CD4-positive, CD25-positive, alpha-beta regulatory T cell (primary cell): ENCODE results near the gene SMCO3. TPM values are rescaled to one million over a fixed set of nuclear protein-coding genes. Genes with fewer than 3 reads are reported as not detected.
A peak's percentile ranks its signal among the peaks of the same experiment; 100 is the strongest.

Experiments
- ATAC-seq, 2 donors: fragments of 150-1000 bp; cut with Tn5 transposase; one replicate each; pipeline ENCODE4 v1.10.0; 2021; ENCODE audit warnings: low read depth in 2 of 2, moderate number of reproducible peaks in 2 of 2, moderate library complexity in 1 of 2
- DNase-seq, 3 donors: peaks; one replicate each; pipeline versions ENCODE4 v3.0.0 to v3.0.0-alpha.2; 2012 to 2022; ENCODE audit warnings: mixed read lengths in 1 of 3
- H3K27ac ChIP-seq: one replicate; pipeline ENCODE4 v1.7.0; 2013; ENCODE audit warnings: mild to moderate bottlenecking, low read length; ENCODE audit not compliant: insufficient read depth, poor library complexity, severe bottlenecking
- H3K27me3 ChIP-seq: one replicate; pipeline ENCODE4 v1.7.0; 2013; ENCODE audit warnings: low read length; ENCODE audit not compliant: control insufficient read depth, insufficient read depth
- H3K36me3 ChIP-seq: one replicate; pipeline ENCODE4 v1.7.0; 2013; ENCODE audit warnings: mild to moderate bottlenecking, low read length, moderate library complexity; ENCODE audit not compliant: control insufficient read depth, insufficient read depth
- H3K4me1 ChIP-seq: 2 replicates; pipeline ENCODE4 v1.7.0; 2013; ENCODE audit warnings: mild to moderate bottlenecking, low read length; ENCODE audit not compliant: insufficient read depth, control insufficient read depth, poor library complexity, severe bottlenecking
- H3K4me3 ChIP-seq: one replicate; pipeline ENCODE4 v1.7.0; 2013; ENCODE audit warnings: low read depth, mild to moderate bottlenecking, low read length, moderate library complexity
- H3K9me3 ChIP-seq, 2 experiments: 1 replicate in 1 of 2; 2 replicates in 1 of 2; pipeline ENCODE4 v1.7.0; 2013; ENCODE audit warnings: low read length in 2 of 2, mild to moderate bottlenecking in 1 of 2, moderate library complexity in 1 of 2; ENCODE audit not compliant: control insufficient read depth in 2 of 2
- H3K27ac Mint-ChIP-seq, 3 donors: one replicate each; pipeline ENCODE4 v1.8.0; 2020 to 2022; ENCODE audit warnings: mild to moderate bottlenecking in 3 of 3, mixed read lengths in 3 of 3, moderate library complexity in 2 of 3
- H3K27me3 Mint-ChIP-seq: one replicate; pipeline ENCODE4 v1.8.0; 2022; ENCODE audit warnings: mild to moderate bottlenecking, mixed read lengths
- H3K36me3 Mint-ChIP-seq: one replicate; pipeline ENCODE4 v1.8.0; 2020; ENCODE audit warnings: mixed read lengths
- H3K4me1 Mint-ChIP-seq, 4 donors: one replicate each; pipeline ENCODE4 v1.8.0; 2020 to 2022; ENCODE audit warnings: mixed read lengths in 4 of 4, mild to moderate bottlenecking in 1 of 4
- H3K4me3 Mint-ChIP-seq, 4 donors: one replicate each; pipeline ENCODE4 v1.8.0; 2020 to 2022; ENCODE audit warnings: mild to moderate bottlenecking in 4 of 4, mixed read lengths in 4 of 4, moderate library complexity in 3 of 4
- H3K9me3 Mint-ChIP-seq, 7 donors: one replicate each; pipeline ENCODE4 v1.8.0; 2020 to 2022; ENCODE audit warnings: mixed read lengths in 7 of 7, mild to moderate bottlenecking in 3 of 7, moderate library complexity in 2 of 7
- polyA plus RNA-seq, 4 donors: library from polyadenylated mRNA; unstranded; fragments of 300-500 nt; fragmentation: Illumina TruSeq; gene quantifications; one replicate each; pipeline ENCODE4 v1.2.3, GENCODE V29; 2021
- total RNA-seq: library from RNA; stranded (reverse); gene quantifications from one replicate; pipeline ENCODE4 v1.2.3, GENCODE V29; 2022

Gene SMCO3
- total and polyA plus RNA-seq, 5 donors from 2014 or later, result 0.08 to 0.09 TPM; not detected in 3

DNA sequence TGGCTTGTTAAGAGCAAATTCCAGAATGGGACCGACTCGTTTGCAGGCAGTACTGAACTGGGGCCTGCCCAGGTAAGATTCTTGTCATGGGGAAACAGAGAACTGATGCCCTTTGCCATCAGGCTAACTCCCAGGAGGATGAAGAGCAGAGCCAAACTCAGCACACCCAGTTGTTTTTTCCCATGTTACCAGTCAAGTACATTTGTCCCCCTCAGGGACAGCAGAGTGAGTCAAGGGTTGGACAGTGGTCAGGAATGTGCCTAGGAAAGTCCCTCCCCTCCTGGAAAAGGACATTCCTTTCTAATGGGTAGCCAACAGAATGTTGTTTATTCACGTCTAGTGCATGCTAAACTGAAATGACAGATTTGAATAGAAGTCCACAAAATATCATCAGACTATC lies 27.8 kb upstream of the SMCO3 start:
- Mint-ChIP-seq H3K9me3 (peaks cover 0 to 2% (median 0%) of the 10 kb centered on the region in 7 donors), H3K27ac (no peak overlapping the region), H3K36me3 (no peaks in the 10 kb centered on the region), H3K4me3 (no peak overlapping the region), H3K27me3 (peaks cover 23% of the 10 kb centered on the region), H3K4me1 (peaks cover 0 to 7% (median 3%) of the 10 kb centered on the region in 4 donors)
- Histone ChIP-seq H3K27me3 (peaks cover 3% of the 10 kb centered on the region), H3K4me3 (no peak overlapping the region), H3K9me3 (no peaks in the 10 kb centered on the region), H3K4me1 (no peaks in the 10 kb centered on the region), H3K27ac (no peak overlapping the region), H3K36me3 (no peaks in the 10 kb centered on the region)
- no peak for DNase-seq
- no peak for ATAC-seq

DNA sequence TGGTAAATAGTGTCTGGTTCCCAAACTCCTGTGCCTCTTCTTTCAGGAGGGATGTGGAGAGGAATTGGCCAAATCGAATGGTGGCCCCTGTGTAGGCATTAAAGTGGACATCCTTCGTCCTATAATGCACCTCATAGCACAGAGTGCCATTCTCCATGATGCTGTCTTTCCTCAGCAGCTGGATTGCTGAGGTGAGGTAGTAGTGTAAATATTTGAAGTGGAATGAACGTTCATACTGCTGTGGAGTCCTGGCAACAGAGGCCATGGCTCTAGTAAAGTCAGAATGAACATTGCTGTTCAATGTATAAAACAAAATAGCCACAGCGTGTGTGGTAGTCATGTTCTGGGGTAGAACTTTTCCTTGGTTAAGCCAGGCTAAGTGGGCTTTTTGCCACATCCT lies 26.6 kb upstream of the SMCO3 start:
- no peaks in the 10 kb centered on the region for H3K9me3 ChIP-seq
- no peak overlapping the region for H3K27ac ChIP-seq
- no peak for ATAC-seq
- Mint-ChIP-seq H3K4me3 (no peak overlapping the region), H3K36me3 (no peaks in the 10 kb centered on the region), H3K27ac (no peak overlapping the region), H3K4me1 (peaks cover 0 to 6% (median 2%) of the 10 kb centered on the region in 4 donors), H3K9me3 (peaks cover 0 to 2% (median 0%) of the 10 kb centered on the region in 7 donors), H3K27me3 (peaks cover 32% of the 10 kb centered on the region)
- no peak for DNase-seq
- H3K4me3 ChIP-seq, result no peak overlapping the region
- no peaks in the 10 kb centered on the region for H3K36me3 ChIP-seq
- H3K4me1 ChIP-seq, result no peaks in the 10 kb centered on the region
- H3K27me3 ChIP-seq, result peaks cover 3% of the 10 kb centered on the region

DNA sequence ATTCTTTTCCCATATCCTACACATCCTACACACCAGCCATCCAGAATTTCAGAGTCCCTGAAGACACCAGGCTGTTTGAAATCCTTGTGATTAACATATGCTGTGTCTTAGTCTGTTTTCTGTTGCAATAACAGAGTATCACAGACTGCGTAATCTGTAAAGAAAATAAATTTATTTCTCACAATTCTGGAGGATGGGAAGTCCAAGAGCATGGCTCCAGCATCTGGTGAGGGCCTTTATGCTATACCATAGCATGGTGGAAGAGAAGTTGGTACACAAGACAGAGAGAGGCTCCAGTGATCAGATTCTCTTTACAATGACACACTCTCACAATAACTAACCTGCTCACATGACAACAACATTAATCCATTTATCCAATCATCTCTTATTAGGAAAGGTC lies 25.3 kb upstream of the SMCO3 start:
- Mint-ChIP-seq H3K9me3 (peaks cover 0 to 2% (median 0%) of the 10 kb centered on the region in 7 donors), H3K4me3 (no peak overlapping the region), H3K27ac (no peak overlapping the region), H3K27me3 (peaks cover 36% of the 10 kb centered on the region), H3K36me3 (no peaks in the 10 kb centered on the region), H3K4me1 (no peaks in the 10 kb centered on the region)
- no peaks in the 10 kb centered on the region for H3K4me1 ChIP-seq
- ATAC-seq (no peak), DNase-seq (no peak)
- no peaks in the 10 kb centered on the region for H3K9me3 ChIP-seq
- H3K36me3 ChIP-seq, result no peaks in the 10 kb centered on the region
- peaks cover 9% of the 10 kb centered on the region for H3K27me3 ChIP-seq
- no peak overlapping the region for H3K27ac ChIP-seq
- no peak overlapping the region for H3K4me3 ChIP-seq

GRCh38 chr12:14836336-14837210 lies 22.6 kb upstream of the SMCO3 start:
- Mint-ChIP-seq H3K4me3 (no peak overlapping the region), H3K4me1 (no peaks in the 10 kb centered on the region), H3K27me3 (peaks cover 48% of the 10 kb centered on the region), H3K27ac (no peak overlapping the region), H3K36me3 (peaks cover 4% of the 10 kb centered on the region), H3K9me3 (peaks cover 0 to 4% (median 0%) of the 10 kb centered on the region in 7 donors)
- no peaks in the 10 kb centered on the region for H3K4me1 ChIP-seq
- ATAC-seq (no peak), DNase-seq (no peak)
- no peak overlapping the region for H3K27ac ChIP-seq
- peaks cover 15% of the 10 kb centered on the region for H3K27me3 ChIP-seq
- no peaks in the 10 kb centered on the region for H3K9me3 ChIP-seq
- no peaks in the 10 kb centered on the region for H3K36me3 ChIP-seq
- H3K4me3 ChIP-seq, result no peak overlapping the region

DNA sequence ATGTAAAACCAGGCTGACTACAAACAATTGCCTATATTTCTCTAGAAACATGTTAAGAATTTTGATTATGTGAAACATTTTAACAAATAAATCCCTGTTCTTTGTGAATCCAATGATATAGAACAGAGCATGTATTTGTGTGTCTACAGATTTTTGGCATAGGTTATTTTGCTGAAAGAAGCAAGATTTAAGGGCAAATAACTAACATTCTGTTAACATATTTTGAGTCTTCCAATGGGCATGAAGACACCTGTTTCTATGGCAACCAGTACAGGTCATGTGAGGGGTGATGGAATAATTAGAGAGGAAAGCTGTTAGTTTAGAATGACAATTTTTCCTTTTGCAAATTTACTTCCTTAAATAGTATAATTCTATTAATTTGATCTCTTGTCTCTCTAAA lies 20.5 kb upstream of the SMCO3 start:
- Mint-ChIP-seq H3K9me3 (peaks cover 0 to 7% (median 0%) of the 10 kb centered on the region in 7 donors), H3K4me3 (no peak overlapping the region), H3K27me3 (peaks cover 45% of the 10 kb centered on the region), H3K36me3 (peaks cover 5% of the 10 kb centered on the region), H3K4me1 (no peaks in the 10 kb centered on the region), H3K27ac (no peak overlapping the region)
- Histone ChIP-seq H3K4me3 (no peak overlapping the region), H3K27ac (no peak overlapping the region), H3K4me1 (no peaks in the 10 kb centered on the region), H3K27me3 (peaks cover 16% of the 10 kb centered on the region), H3K36me3 (no peaks in the 10 kb centered on the region), H3K9me3 (no peaks in the 10 kb centered on the region)
- ATAC-seq, result no peak
- DNase-seq, result no peak

DNA sequence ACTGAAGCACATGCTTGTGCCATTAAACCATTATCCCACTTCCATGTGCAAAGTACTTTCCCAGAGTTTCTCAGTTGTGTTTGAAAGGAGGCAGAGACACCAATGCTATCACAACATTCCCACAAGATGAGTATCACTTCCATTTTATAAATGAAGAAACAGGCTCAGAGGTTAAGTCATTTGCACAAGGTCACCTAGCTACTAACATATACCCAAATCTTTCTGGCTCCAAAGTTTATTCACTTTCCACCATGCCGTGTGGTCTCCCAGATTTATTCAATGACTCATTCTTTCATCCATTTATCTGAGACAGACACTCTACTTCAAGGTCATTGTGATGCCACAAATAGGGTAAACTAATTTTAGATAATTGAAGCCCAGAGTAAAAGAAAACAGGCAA lies 20.0 kb upstream of the SMCO3 start:
- no peaks in the 10 kb centered on the region for H3K4me1 Mint-ChIP-seq
- H3K27me3 Mint-ChIP-seq, result peaks cover 43% of the 10 kb centered on the region
- Histone ChIP-seq H3K27ac (no peak overlapping the region), H3K9me3 (no peaks in the 10 kb centered on the region), H3K4me3 (no peak overlapping the region), H3K4me1 (no peaks in the 10 kb centered on the region), H3K36me3 (no peaks in the 10 kb centered on the region), H3K27me3 (peaks cover 16% of the 10 kb centered on the region)
- DNase-seq, result no peak
- no peak for ATAC-seq
- no peak overlapping the region for H3K27ac Mint-ChIP-seq
- H3K4me3 Mint-ChIP-seq, result no peak overlapping the region
- peaks cover 0 to 7% (median 0%) of the 10 kb centered on the region in 7 donors for H3K9me3 Mint-ChIP-seq
- H3K36me3 Mint-ChIP-seq, result peaks cover 5% of the 10 kb centered on the region

GRCh38 chr12:14833336-14833735 lies 19.4 kb upstream of the SMCO3 start:
- Histone ChIP-seq H3K36me3 (no peaks in the 10 kb centered on the region), H3K4me1 (no peaks in the 10 kb centered on the region), H3K4me3 (no peak overlapping the region), H3K27ac (no peak overlapping the region), H3K27me3 (peaks cover 13% of the 10 kb centered on the region), H3K9me3 (no peaks in the 10 kb centered on the region)
- ATAC-seq, result no peak
- no peak for DNase-seq
- H3K4me3 Mint-ChIP-seq, result no peak overlapping the region
- H3K36me3 Mint-ChIP-seq, result peaks cover 5% of the 10 kb centered on the region
- peaks cover 0 to 7% (median 0%) of the 10 kb centered on the region in 7 donors for H3K9me3 Mint-ChIP-seq
- no peak overlapping the region for H3K27ac Mint-ChIP-seq
- peaks cover 37% of the 10 kb centered on the region for H3K27me3 Mint-ChIP-seq
- no peaks in the 10 kb centered on the region for H3K4me1 Mint-ChIP-seq

DNA sequence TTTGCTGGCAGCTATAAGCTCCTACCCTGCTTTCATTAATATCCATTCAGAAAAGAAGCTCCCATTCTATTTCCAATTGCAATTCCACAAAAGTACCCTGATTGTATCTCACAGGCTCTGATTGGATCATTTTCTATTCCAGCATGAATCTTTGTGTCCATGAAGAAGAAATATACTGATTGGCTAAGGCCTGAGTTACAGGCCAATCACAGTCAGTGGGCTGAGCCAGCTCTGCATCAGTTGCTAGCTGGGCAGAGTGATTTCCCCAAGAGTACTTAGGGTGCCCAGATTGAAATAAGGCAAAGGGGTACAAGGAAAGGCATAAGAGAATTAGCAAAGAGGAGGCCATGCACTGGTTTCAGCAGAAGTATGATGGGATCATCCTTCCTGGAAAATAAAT lies 14.9 kb upstream of the SMCO3 start:
- no peak for ATAC-seq
- H3K4me3 Mint-ChIP-seq, result no peak overlapping the region
- Histone ChIP-seq H3K27me3 (peaks cover 8% of the 10 kb centered on the region), H3K4me3 (no peak overlapping the region), H3K4me1 (no peaks in the 10 kb centered on the region), H3K9me3 (no peaks in the 10 kb centered on the region), H3K27ac (no peak overlapping the region), H3K36me3 (no peaks in the 10 kb centered on the region)
- peaks cover 5% of the 10 kb centered on the region for H3K36me3 Mint-ChIP-seq
- peaks cover 0 to 5% (median 0%) of the 10 kb centered on the region in 7 donors for H3K9me3 Mint-ChIP-seq
- no peaks in the 10 kb centered on the region for H3K4me1 Mint-ChIP-seq
- no peak overlapping the region for H3K27ac Mint-ChIP-seq
- DNase-seq, result peak in 1 of 3 donors; percentile 30
- H3K27me3 Mint-ChIP-seq, result peaks cover 13% of the 10 kb centered on the region
